H1 (cell line): ENCODE results near the gene GOLGA3. TPM values are rescaled to one million over a fixed set of nuclear protein-coding genes. Genes with fewer than 3 reads are reported as not detected.

Experiments used
- CTCF ChIA-PET: fragments of 300-600 bp; sonication (Branson Sonifier 250); formaldehyde crosslinking; loops from one replicate; lab custom pipeline; 2021; ENCODE audit not compliant: partially characterized antibody; lab: Charles Lee
- POLR2A ChIA-PET: fragments of 300-600 bp; sonication (Branson Sonifier 250); formaldehyde crosslinking; loops from one replicate; lab custom pipeline; 2021; ENCODE audit warnings: inconsistent platforms; ENCODE audit not compliant: partially characterized antibody; lab: Charles Lee
- DNase-seq, 2 experiments: peaks; one replicate each; pipeline versions ENCODE4 v3.0.0 to v3.0.0-alpha.2; 2010 to 2022; ENCODE audit warnings: low spot score in 2 of 2, low read depth in 1 of 2, mixed read lengths in 1 of 2
- FAIRE-seq: peaks from 2 replicates; lab custom pipeline; 2011; peaks lifted over from hg19 to GRCh38; lab: Jason Lieb, UNC
- H2AFZ ChIP-seq: 2 replicates; pipeline ENCODE4 v1.8.1; 2012; ENCODE audit warnings: low read length, inconsistent platforms
- H2AK5ac ChIP-seq: 2 replicates; pipeline ENCODE4 v1.6.1; 2013; ENCODE audit warnings: low read depth, low read length
- H2BK120ac ChIP-seq: replicated peaks from 2 replicates; pipeline ENCODE3; 2013; ENCODE audit warnings: low read depth, low read length, inconsistent platforms
- H2BK12ac ChIP-seq: 2 replicates; pipeline ENCODE4 v1.6.1; 2013; ENCODE audit warnings: low read depth, low read length
- H2BK15ac ChIP-seq: 2 replicates; pipeline ENCODE4 v1.6.1; 2013; ENCODE audit warnings: low read length
- H2BK20ac ChIP-seq: 2 replicates; pipeline ENCODE4 v1.6.1; 2013; ENCODE audit warnings: low read length
- H2BK5ac ChIP-seq: 2 replicates; pipeline ENCODE4 v1.6.1; 2013; ENCODE audit warnings: low read depth, low read length
- H3K14ac ChIP-seq: 2 replicates; pipeline ENCODE4 v1.6.1; 2013; ENCODE audit warnings: inconsistent platforms; ENCODE audit not compliant: insufficient read length
- H3K18ac ChIP-seq: 2 replicates; pipeline ENCODE4 v1.6.1; 2013; ENCODE audit warnings: low read length; ENCODE audit errors: extremely low read depth
- H3K23ac ChIP-seq: 2 replicates; pipeline ENCODE4 v1.6.1; 2013; ENCODE audit warnings: inconsistent platforms; ENCODE audit not compliant: insufficient read length
- H3K23me2 ChIP-seq: 2 replicates; pipeline ENCODE4 v1.6.1; 2013; ENCODE audit warnings: low read depth, low read length
- H3K27ac ChIP-seq: 2 replicates; pipeline ENCODE4 v1.6.1; 2011; ENCODE audit warnings: low read depth, low read length, inconsistent platforms
- H3K27me3 ChIP-seq, 4 experiments: replicated peaks in 1 of 4; 1 replicate in 1 of 4; 2 replicates in 3 of 4; pipeline versions ENCODE4 v1.6.1 to v1.8.1; 2011 to 2013; ENCODE audit warnings: low read length in 3 of 4, mild to moderate bottlenecking in 3 of 4, inconsistent platforms in 2 of 4, mixed read lengths in 2 of 4, moderate library complexity in 1 of 4; ENCODE audit not compliant: control insufficient read depth in 3 of 4, insufficient read depth in 3 of 4; ENCODE audit errors: extremely low read depth in 1 of 4
- H3K36me3 ChIP-seq, 4 experiments: 2 replicates each; pipeline versions ENCODE4 v1.6.1 to v1.8.1; 2011 to 2013; ENCODE audit warnings: mild to moderate bottlenecking in 4 of 4, low read length in 3 of 4, moderate library complexity in 2 of 4, control low read depth in 1 of 4, inconsistent platforms in 1 of 4; ENCODE audit not compliant: insufficient read depth in 4 of 4, control insufficient read depth in 2 of 4
- H3K4ac ChIP-seq: replicated peaks from 2 replicates; pipeline ENCODE3; 2013; ENCODE audit warnings: low read length, low read depth, mixed read lengths, inconsistent platforms; ENCODE audit not compliant: insufficient read length
- H3K4me1 ChIP-seq, 4 experiments: replicated peaks in 1 of 4; 1 replicate in 1 of 4; 2 replicates in 3 of 4; pipeline versions ENCODE4 v1.6.1 to v1.8.1; 2011 to 2013; ENCODE audit warnings: low read length in 3 of 4, inconsistent platforms in 2 of 4, mixed read lengths in 1 of 4; ENCODE audit not compliant: insufficient read depth in 4 of 4, control insufficient read depth in 3 of 4
- H3K4me2 ChIP-seq, 2 experiments: 2 replicates each; pipeline versions ENCODE4 v1.6.1 to v1.8.1; 2011 to 2013; ENCODE audit warnings: low read depth in 2 of 2, low read length in 2 of 2, control low read depth in 1 of 2, inconsistent platforms in 1 of 2, mild to moderate bottlenecking in 1 of 2; ENCODE audit not compliant: insufficient read depth in 1 of 2
- H3K4me3 ChIP-seq, 4 experiments: fragments of 200-600, 300-600 bp in 1 of 4; sonication (generic), shearing (Covaris generic), sonication (Bioruptor Twin) in 1 of 4; 2 replicates each; pipeline versions ENCODE4 v1.5.1 to v1.8.1; 2011 to 2016; ENCODE audit warnings: low read length in 4 of 4, low read depth in 3 of 4, control low read depth in 2 of 4, inconsistent platforms in 2 of 4, mild to moderate bottlenecking in 2 of 4, mixed read lengths in 1 of 4, moderate library complexity in 1 of 4; ENCODE audit not compliant: insufficient read depth in 2 of 4; ENCODE audit errors: extremely low read depth in 1 of 4
- H3K56ac ChIP-seq: replicated peaks from 2 replicates; pipeline ENCODE3; 2013; ENCODE audit warnings: low read depth, mild to moderate bottlenecking, mixed read lengths, low read length, inconsistent platforms; ENCODE audit not compliant: insufficient read length
- H3K79me1 ChIP-seq: 2 replicates; pipeline ENCODE4 v1.6.1; 2013; ENCODE audit warnings: low read depth, low read length, control low read depth
- H3K79me2 ChIP-seq, 2 experiments: 2 replicates each; pipeline versions ENCODE4 v1.6.1 to v1.8.1; 2012 to 2013; ENCODE audit warnings: low read length in 2 of 2, mild to moderate bottlenecking in 2 of 2, inconsistent platforms in 1 of 2; ENCODE audit not compliant: insufficient read depth in 2 of 2, control insufficient read depth in 1 of 2
- H3K9ac ChIP-seq, 4 experiments: replicated peaks in 1 of 4; 1 replicate in 1 of 4; 2 replicates in 3 of 4; pipeline versions ENCODE4 v1.6.1 to v1.8.1; 2011 to 2013; ENCODE audit warnings: low read depth in 3 of 4, low read length in 3 of 4, control low read depth in 2 of 4, mild to moderate bottlenecking in 2 of 4, moderate library complexity in 2 of 4, inconsistent platforms in 1 of 4; ENCODE audit errors: extremely low read depth in 1 of 4
- H3K9me3 ChIP-seq, 2 experiments: 2 replicates each; pipeline versions ENCODE4 v1.6.1 to v1.8.1; 2012 to 2013; ENCODE audit warnings: mild to moderate bottlenecking in 2 of 2, moderate library complexity in 2 of 2, control low read depth in 1 of 2, inconsistent platforms in 1 of 2, low read depth in 1 of 2, low read length in 1 of 2, mixed read lengths in 1 of 2; ENCODE audit not compliant: insufficient read depth in 2 of 2
- H4K20me1 ChIP-seq, 2 experiments: replicated peaks in 1 of 2; 2 replicates each; pipeline versions ENCODE3 to v1.8.1; 2011 to 2013; ENCODE audit warnings: inconsistent platforms in 2 of 2, low read length in 2 of 2, mild to moderate bottlenecking in 1 of 2; ENCODE audit not compliant: insufficient read depth in 2 of 2, control insufficient read depth in 1 of 2
- H4K5ac ChIP-seq: 2 replicates; pipeline ENCODE4 v1.6.1; 2013; ENCODE audit warnings: low read length, low read depth, mixed read lengths, inconsistent platforms; ENCODE audit not compliant: insufficient read length
- H4K8ac ChIP-seq: 2 replicates; pipeline ENCODE4 v1.8.0; 2013; ENCODE audit warnings: mild to moderate bottlenecking, moderate library complexity, low read length, inconsistent platforms; ENCODE audit not compliant: insufficient read depth; ENCODE audit errors: extremely low read depth
- H4K91ac ChIP-seq: replicated peaks from 2 replicates; pipeline ENCODE3; 2013; ENCODE audit warnings: low read length, mixed read lengths, inconsistent platforms; ENCODE audit not compliant: insufficient read length
- CBX8 ChIP-seq: fragments of 300-800, 300-1000 bp; sonication (generic); IDR thresholded peaks from 2 replicates; pipeline ENCODE4 v1.7.1; 2016; ENCODE audit warnings: low read depth, low read length, borderline replicate concordance
- CHD2 ChIP-seq: IDR thresholded peaks from 2 replicates; pipeline ENCODE4 v1.6.1; 2012; ENCODE audit warnings: low read length, improper control_type of control experiment
- CREB1 ChIP-seq: IDR thresholded peaks from 2 replicates; pipeline ENCODE4 v1.6.1; 2012; ENCODE audit warnings: inconsistent platforms
- CTBP2 ChIP-seq: IDR thresholded peaks from 2 replicates; pipeline ENCODE4 v1.7.0; 2011; ENCODE audit warnings: borderline replicate concordance, mild to moderate bottlenecking, moderate library complexity, mixed read lengths, low read length; ENCODE audit not compliant: insufficient read depth, insufficient read length
- GABPA ChIP-seq: IDR thresholded peaks from 2 replicates; pipeline ENCODE4 v1.6.1; 2011; ENCODE audit warnings: mild to moderate bottlenecking, low read length, moderate library complexity, borderline replicate concordance; ENCODE audit not compliant: insufficient read depth
- MAFK ChIP-seq: IDR thresholded peaks from 2 replicates; pipeline ENCODE4 v1.6.1; 2012; ENCODE audit warnings: low read depth, mild to moderate bottlenecking, improper control_type of control experiment, low read length
- NANOG ChIP-seq: IDR thresholded peaks from 2 replicates; pipeline ENCODE4 v1.6.1; 2011; ENCODE audit warnings: low read length, low read depth, mild to moderate bottlenecking, inconsistent platforms; ENCODE audit not compliant: insufficient read depth, poor library complexity, severe bottlenecking
- RNF2 ChIP-seq: fragments of 200-900, 300-1000 bp; sonication (generic); IDR thresholded peaks from 2 replicates; pipeline ENCODE4 v1.7.1; 2016; ENCODE audit warnings: borderline replicate concordance, low read depth, mild to moderate bottlenecking, antibody characterized with exemption, low read length; ENCODE audit not compliant: poor library complexity, severe bottlenecking; ENCODE audit errors: missing control alignments
- SRF ChIP-seq: IDR thresholded peaks from 2 replicates; pipeline ENCODE4 v1.6.1; 2011; ENCODE audit warnings: mild to moderate bottlenecking, low read depth, low read length, moderate library complexity
- SUZ12 ChIP-seq: fragments of 200-600 bp; sonication (generic); IDR thresholded peaks from 2 replicates; pipeline ENCODE4 v1.6.1; 2012; ENCODE audit warnings: mild to moderate bottlenecking, inconsistent platforms, low read length, moderate library complexity, mixed read lengths
- WGBS, 2 experiments: shearing (Covaris generic) in 1 of 2; methylation state at CpG; one replicate each; pipeline versions ENCODE4 v1.1.6 to v1.1.7; 2013 to 2015; ENCODE audit warnings: low lambda C conversion rate in 2 of 2, mixed read lengths in 2 of 2, inconsistent platforms in 1 of 2, low coverage in 1 of 2, missing lambda C conversion rate in 1 of 2; ENCODE audit not compliant: insufficient replicate concordance in 2 of 2, insufficient coverage in 1 of 2, insufficient read length in 1 of 2; ENCODE audit errors: extremely low coverage in 1 of 2, missing lambda C conversion rate in 1 of 2; 5-methylcytosine and 5-hydroxymethylcytosine counted together
- polyA plus RNA-seq, 7 experiments: library from polyadenylated mRNA; depleted of rRNA in 3 of 7; stranded (reverse) in 5 of 7; unstranded in 2 of 7; fragments of >200 nt in 5 of 7; fragments of 200-250 nt in 2 of 7; gene quantifications; 1 replicate in 5 of 7; 2 replicates in 1 of 7; 4 replicates in 1 of 7; pipeline versions ENCODE4 v1.2.1 to v1.2.3, GENCODE V29; 2011 to 2013; ENCODE audit warnings: missing spikeins in 2 of 7, mixed read lengths in 2 of 7
- total RNA-seq: library from RNA; stranded (reverse); fragmentation: NEBNext Ultra II Directional; extraction: Animal tissue kit (Norgen Biotek cat#: 25700); gene quantifications from 2 replicates; pipeline ENCODE4 v1.2.1, GENCODE V29; 2021

Gene GOLGA3
- total and polyA plus RNA-seq, 2 of the 8 experiments (the other 6 are each of a cell fraction or from before 2014, with no cell fraction given), result 6.4 to 33.1 TPM

GRCh38 chr12:132739600-132740312 is 88.9 kb downstream of the GOLGA3 start:
- DNase-seq (no peak), FAIRE-seq (no peak)
- Histone ChIP-seq H4K91ac (no peak overlapping the region), H3K4ac (no peak overlapping the region), H3K36me3 (peaks cover 52 to 86% (median 75%) of the 10 kb centered on the region in 4 experiments), H2AK5ac (no peak overlapping the region), H2BK12ac (no peak overlapping the region), H3K23me2 (peaks cover 3% of the 10 kb centered on the region; the same call in 1 of the 2 replicates), H3K14ac (no peak overlapping the region), H3K27me3 (no peaks in the 10 kb centered on the region), H3K4me3 (no peak overlapping the region), H3K9ac (no peak overlapping the region), H4K5ac (no peak overlapping the region), H2BK20ac (no peak overlapping the region), H3K23ac (no peak overlapping the region), H3K18ac (no peak overlapping the region), H3K79me2 (peaks cover 0 to 18% of the 10 kb centered on the region in 2 experiments; a peak in 2 of 4 replicates), H4K8ac (no peak overlapping the region), H3K4me1 (no peaks in the 10 kb centered on the region), H3K4me2 (no peak overlapping the region), H2BK5ac (no peak overlapping the region), H4K20me1 (peaks cover 8 to 23% of the 10 kb centered on the region in 2 experiments), H3K27ac (no peak overlapping the region), H2AFZ (no peak overlapping the region), H2BK15ac (no peak overlapping the region), H3K79me1 (peaks cover 6% of the 10 kb centered on the region), H3K9me3 (no peaks in the 10 kb centered on the region), H3K56ac (no peak overlapping the region), H2BK120ac (no peak overlapping the region)
- WGBS, 2 experiments, result 93% methylated on average over 19 of the region's 19 CpGs; no CpG with 5 or more reads in 1 of the 2 experiments
- CTCF ChIA-PET, result interaction anchor here (0.5 to 2.8 kb wide), 2 partner anchors 15 to 730 kb away, joined by 3 to 9 read pairs; no protein-coding TSS in a partner anchor
- POLR2A ChIA-PET, result interaction anchor here (0.7 to 1.2 kb wide), 2 partner anchors 13 to 14 kb away, joined by 3 read pairs; no protein-coding TSS in a partner anchor
- TF ChIP-seq CREB1 (no peak), MAFK (no peak), CBX8 (no peak), GABPA (no peak), SUZ12 (no peak), CTBP2 (no peak), CHD2 (no peak), SRF (no peak), NANOG (no peak), RNF2 (no peak)
